NT2/D1 (cell line): ENCODE data around the gene ZBTB24.

Experiments
- SUZ12 ChIP-seq: IDR thresholded peaks from 2 replicates; pipeline ENCODE4 v1.6.1; 2011; ENCODE audit not compliant: insufficient read length, insufficient read depth; ENCODE audit errors: extremely low read depth
- YY1 ChIP-seq: IDR thresholded peaks from 2 replicates; pipeline ENCODE4 v1.6.1; 2011; ENCODE audit not compliant: insufficient read length, insufficient read depth

DNA sequence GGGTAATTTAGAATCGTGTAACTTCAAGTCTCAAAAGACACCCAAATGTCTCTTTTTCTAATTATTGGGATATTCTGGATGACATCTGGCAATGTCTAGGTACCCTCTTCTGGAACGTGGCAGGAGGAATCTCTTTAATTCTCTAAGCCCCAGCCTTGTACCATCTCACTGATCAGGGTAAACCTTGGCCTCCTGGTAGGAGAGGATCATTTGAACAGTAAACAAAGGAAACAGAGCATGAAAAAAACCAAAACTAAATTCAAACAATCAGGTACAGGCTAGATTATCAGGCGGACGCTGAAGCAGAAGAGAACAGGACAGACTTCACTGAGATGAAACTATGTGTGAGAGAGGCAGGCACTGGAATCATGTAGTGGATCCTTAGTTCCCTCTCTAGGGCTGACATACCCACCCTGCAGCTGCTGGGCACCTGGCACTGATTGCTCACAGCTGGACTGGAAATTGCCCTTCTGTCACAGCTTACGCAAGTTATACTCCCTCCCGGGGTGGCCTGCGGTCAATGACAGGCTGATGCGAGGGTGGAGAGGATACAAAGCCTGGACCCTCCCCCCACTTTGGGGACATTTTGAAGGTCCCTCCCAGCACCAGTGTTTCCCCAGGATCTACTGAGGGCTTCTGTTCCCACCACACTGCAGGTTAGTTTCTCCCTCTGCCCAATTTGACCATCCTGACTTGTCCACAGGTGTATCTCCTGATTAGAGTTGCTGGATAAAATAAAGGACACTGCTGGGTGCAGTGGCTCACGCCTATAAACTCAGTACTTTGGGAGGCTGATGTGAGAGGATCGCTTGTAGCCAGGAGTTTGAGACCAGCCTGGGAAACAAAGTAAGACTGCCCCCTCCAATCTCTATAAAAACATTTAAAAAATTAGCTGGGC, 20.6 kb upstream of the ZBTB24 start:
- no peak for TF ChIP-seq YY1
- TF ChIP-seq SUZ12, result no peak
